DOHH2 (cell line): Measurements from ENCODE around the gene CACNA1E.

Experiments
- H3F3A ChIP-seq: fragments of 200-600 bp; sonication (generic), shearing (Covaris generic); 2 replicates; pipeline ENCODE4 v1.6.0; 2016; ENCODE audit warnings: antibody characterized with exemption, mild to moderate bottlenecking; ENCODE audit not compliant: control insufficient read depth, insufficient read depth
- H3K27ac ChIP-seq: fragments of 200-600 bp; sonication (generic); 2 replicates; pipeline ENCODE4 v1.5.1; 2014; ENCODE audit warnings: low read depth, mild to moderate bottlenecking, low read length, moderate library complexity
- H3K27me3 ChIP-seq: fragments of 200-600 bp; sonication (generic); 2 replicates; pipeline ENCODE4 v1.6.1; 2014; ENCODE audit warnings: mild to moderate bottlenecking, low read length, mixed read lengths; ENCODE audit not compliant: control insufficient read depth
- H3K36me3 ChIP-seq: fragments of 200-600 bp; sonication (generic); 2 replicates; pipeline ENCODE4 v1.6.1; 2014; ENCODE audit warnings: mild to moderate bottlenecking, low read length, moderate library complexity, mixed read lengths; ENCODE audit not compliant: control insufficient read depth
- H3K4me1 ChIP-seq: fragments of 200-600 bp; sonication (generic); 2 replicates; pipeline ENCODE4 v1.6.1; 2014; ENCODE audit warnings: mild to moderate bottlenecking, low read length, mixed read lengths; ENCODE audit not compliant: control insufficient read depth
- H3K4me2 ChIP-seq: fragments of 200-600 bp; sonication (generic); 2 replicates; pipeline ENCODE4 v1.6.0; 2014; ENCODE audit warnings: mild to moderate bottlenecking, low read length, moderate library complexity
- H3K4me3 ChIP-seq: fragments of 200-600 bp; sonication (generic); 2 replicates; pipeline ENCODE4 v1.5.1; 2014; ENCODE audit warnings: mild to moderate bottlenecking, low read length, mixed read lengths
- H3K79me2 ChIP-seq: fragments of 200-600 bp; sonication (generic); 2 replicates; pipeline ENCODE4 v1.6.1; 2014; ENCODE audit warnings: mild to moderate bottlenecking, low read length, mixed read lengths; ENCODE audit not compliant: control insufficient read depth
- H3K9me2 ChIP-seq: fragments of 200-600 bp; sonication (generic); replicated peaks from 2 replicates; pipeline ENCODE4 v1.6.1; 2014; ENCODE audit warnings: mild to moderate bottlenecking, low read length, mixed read lengths; ENCODE audit not compliant: control insufficient read depth
- H3K9me3 ChIP-seq: fragments of 200-600 bp; sonication (generic); 2 replicates; pipeline ENCODE4 v1.6.1; 2014; ENCODE audit warnings: antibody characterized with exemption, low read length, mixed read lengths; ENCODE audit not compliant: control insufficient read depth, insufficient read depth
- H4K20me1 ChIP-seq: fragments of 200-600 bp; sonication (generic); 2 replicates; pipeline ENCODE4 v1.6.0; 2014; ENCODE audit warnings: low read depth, mild to moderate bottlenecking, antibody characterized with exemption, low read length, moderate library complexity; ENCODE audit not compliant: control insufficient read depth, insufficient read depth
- CTCF ChIP-seq: fragments of 200-600 bp; sonication (generic); IDR thresholded peaks from one replicate; pipeline ENCODE4 v1.5.1; 2014; ENCODE audit warnings: antibody characterized with exemption, mild to moderate bottlenecking, low read depth, low read length; ENCODE audit not compliant: poor library complexity, severe bottlenecking
- EZH2phosphoT487 ChIP-seq: fragments of 200-600 bp; sonication (generic); IDR thresholded peaks from 2 replicates; pipeline ENCODE4 v1.6.1; 2017; ENCODE audit warnings: borderline replicate concordance, mild to moderate bottlenecking, antibody characterized with exemption, low read length, moderate library complexity, mixed read lengths

The CACNA1E gene

GRCh38 chr1:181662606-181663005 lies 179.3 kb downstream of the CACNA1E start:
- H3K9me2 ChIP-seq = no peaks in the 10 kb centered on the region
- H3K79me2 ChIP-seq = no peaks in the 10 kb centered on the region
- H3K4me2 ChIP-seq = no peak overlapping the region
- H4K20me1 ChIP-seq = no peaks in the 10 kb centered on the region
- H3K27ac ChIP-seq = no peak overlapping the region
- H3F3A ChIP-seq = no peaks in the 10 kb centered on the region
- no peak overlapping the region for H3K4me3 ChIP-seq
- H3K27me3 ChIP-seq = no peaks in the 10 kb centered on the region
- TF ChIP-seq CTCF = no peak
- no peak for TF ChIP-seq EZH2phosphoT487
- H3K9me3 ChIP-seq = no peaks in the 10 kb centered on the region
- no peaks in the 10 kb centered on the region for H3K4me1 ChIP-seq
- no peaks in the 10 kb centered on the region for H3K36me3 ChIP-seq

GRCh38 chr1:181664543-181664942 lies 181.2 kb downstream of the CACNA1E start:
- Histone ChIP-seq H3K4me2 (no peak overlapping the region), H3F3A (no peaks in the 10 kb centered on the region), H3K27me3 (no peaks in the 10 kb centered on the region), H3K4me3 (no peak overlapping the region), H4K20me1 (no peaks in the 10 kb centered on the region), H3K4me1 (no peaks in the 10 kb centered on the region), H3K9me3 (no peaks in the 10 kb centered on the region), H3K36me3 (no peaks in the 10 kb centered on the region), H3K79me2 (no peaks in the 10 kb centered on the region), H3K9me2 (no peaks in the 10 kb centered on the region), H3K27ac (no peak overlapping the region)
- TF ChIP-seq CTCF = no peak
- no peak for TF ChIP-seq EZH2phosphoT487

- H3K27me3 ChIP-seq = no peaks in the 10 kb centered on the region
- no peak for TF ChIP-seq CTCF
- no peak for TF ChIP-seq EZH2phosphoT487
- no peaks in the 10 kb centered on the region for H3K79me2 ChIP-seq
These were observed 185.9 kb downstream of the CACNA1E start for GRCh38 chr1:181669246-181669645.

More at GRCh38 chr1:181669246-181669645, 185.9 kb downstream of the CACNA1E start:
- H3K4me1 ChIP-seq = no peaks in the 10 kb centered on the region
- H3K4me2 ChIP-seq = no peak overlapping the region
- H3K9me2 ChIP-seq = no peaks in the 10 kb centered on the region
- H3F3A ChIP-seq = no peaks in the 10 kb centered on the region
- H3K36me3 ChIP-seq = no peaks in the 10 kb centered on the region
- H4K20me1 ChIP-seq = no peaks in the 10 kb centered on the region
- no peaks in the 10 kb centered on the region for H3K9me3 ChIP-seq
- H3K27ac ChIP-seq = no peak overlapping the region
- H3K4me3 ChIP-seq = no peak overlapping the region
